K562 (cell line): ENCODE measurements around the gene EPHB6. TPM values are rescaled to one million over a fixed set of nuclear protein-coding genes. Genes with fewer than 3 reads are reported as not detected.

Source experiments
- AFF4 ChIP-seq: sonication (generic); formaldehyde crosslinking; IDR thresholded peaks from 2 replicates; pipeline ENCODE4 v1.8.0; 2023; ENCODE audit warnings: mild to moderate bottlenecking, missing genetic modification reagents
- FOS ChIP-seq: IDR thresholded peaks from 3 replicates; pipeline ENCODE4 v1.6.1; 2011; ENCODE audit not compliant: insufficient read length; ENCODE audit errors: extremely low read depth
- HOXB6 ChIP-seq: fragments of 250-450 bp; sonication (Bioruptor Pico); IDR thresholded peaks from 2 replicates; pipeline ENCODE4 v1.5.1; 2022; ENCODE audit warnings: mild to moderate bottlenecking, borderline replicate concordance
- KDM5B ChIP-seq: fragments of 200-600 bp; sonication (generic); IDR thresholded peaks from 2 replicates; pipeline ENCODE4 v1.6.1; 2012; ENCODE audit warnings: low read depth, mild to moderate bottlenecking, moderate library complexity, low read length, control low read depth, inconsistent platforms; ENCODE audit not compliant: insufficient replicate concordance
- LEF1 ChIP-seq: fragments of 450-650 bp; IDR thresholded peaks from 2 replicates; pipeline ENCODE4 v1.6.1; 2016; ENCODE audit warnings: mild to moderate bottlenecking
- MCM7 ChIP-seq, 2 experiments: fragments of 450-650 bp; IDR thresholded peaks; 2 replicates each; pipeline ENCODE4 v1.6.1; 2016 to 2018
- RAD21 ChIP-seq, 2 experiments: fragments of 250-450 bp in 1 of 2; fragments of 450-650 bp in 1 of 2; sonication (Bioruptor Pico) in 1 of 2; formaldehyde crosslinking in 1 of 2; IDR thresholded peaks in 1 of 2; conservative IDR thresholded peaks in 1 of 2; 2 replicates each; pipeline versions ENCODE4 v1.4.0 to v1.8.0; 2020 to 2022; ENCODE audit warnings: mild to moderate bottlenecking in 2 of 2, moderate library complexity in 1 of 2
- SAFB2 ChIP-seq: fragments of 200-400 bp; formaldehyde crosslinking; IDR thresholded peaks from 2 replicates; pipeline ENCODE4 v1.6.1; 2018; ENCODE audit warnings: borderline replicate concordance, low read length, low read depth, moderate library complexity; ENCODE audit not compliant: severe bottlenecking
- ZFP36 ChIP-seq: fragments of 150-350 bp; IDR thresholded peaks from 2 replicates; pipeline ENCODE4 v1.6.1; 2018; ENCODE audit warnings: low read length, low read depth; ENCODE audit not compliant: partially characterized antibody
- ZNF384 ChIP-seq: IDR thresholded peaks from 2 replicates; pipeline ENCODE4 v1.6.1; 2012; ENCODE audit warnings: low read depth, low read length, improper control_type of control experiment
- ZNF398 ChIP-seq: fragments of 250-450 bp; sonication (Bioruptor Pico); IDR thresholded peaks from 2 replicates; pipeline ENCODE4 v1.8.0; 2021; ENCODE audit warnings: moderate library complexity, mild to moderate bottlenecking, inconsistent platforms
- ZNF512 ChIP-seq: IDR thresholded peaks from 2 replicates; pipeline ENCODE4 v1.6.1; 2016; ENCODE audit warnings: missing genetic modification characterization, missing compliant biosample characterization
- polyA plus RNA-seq, 8 experiments: library from polyadenylated mRNA; depleted of rRNA in 4 of 8; stranded (reverse) in 5 of 8; unstranded in 3 of 8; fragments of >200 nt; fragmentation: Nextera tagmentation in 2 of 8; fragmentation: Illumina TruSeq in 1 of 8; extraction: Ambion mirVana in 2 of 8; extraction: Trizol in 1 of 8; gene quantifications; 2 replicates each; pipeline versions ENCODE4 v1.2.1 to v1.2.3, GENCODE V29; 2011 to 2014; ENCODE audit warnings: inconsistent platforms in 1 of 8, missing spikeins in 1 of 8
- total RNA-seq, 7 experiments: library from RNA; depleted of rRNA in 6 of 7; stranded (reverse); fragments of >200 nt in 6 of 7; fragmentation: Illumina TruSeq in 2 of 7; extraction: Trizol in 2 of 7; gene quantifications; 2 replicates each; pipeline versions ENCODE4 v1.2.1 to v1.2.3, GENCODE V29; 2011 to 2021; ENCODE audit warnings: low replicate concordance in 1 of 7

EPHB6 gene
- total and polyA plus RNA-seq, 9 of the 15 experiments (the other 6 are each of a cell fraction or from before 2014, with no cell fraction given): 1.4 to 123 (median 7.6) TPM

GRCh38 chr7:142881586-142882337, 26.9 kb downstream of the EPHB6 start (continued):
- TF ChIP-seq AFF4: no peak
- TF ChIP-seq MCM7 (IDR thresholded peaks at IDR 0.05): no peak
- no peak for TF ChIP-seq FOS
- no peak for TF ChIP-seq RAD21 (CRISPR knock-in tag; conservative IDR thresholded peaks at IDR 0.05 in 1 of 2, IDR thresholded peaks at IDR 0.05 in 1 of 2)
- TF ChIP-seq LEF1: no peak
- no peak for TF ChIP-seq ZFP36
- TF ChIP-seq HOXB6: no peak
- no peak for TF ChIP-seq ZNF512 (tag)
- no peak for TF ChIP-seq KDM5B
- TF ChIP-seq SAFB2: no peak
- TF ChIP-seq ZNF384: no peak
- TF ChIP-seq ZNF398: no peak
